ENCODE data around the gene CLN3. TPM values are rescaled to one million over a fixed set of nuclear protein-coding genes. Genes with fewer than 3 reads are reported as not detected.

CLN3 gene
- total RNA-seq = 21.5 and 27.3 TPM in 2 replicates

DNA sequence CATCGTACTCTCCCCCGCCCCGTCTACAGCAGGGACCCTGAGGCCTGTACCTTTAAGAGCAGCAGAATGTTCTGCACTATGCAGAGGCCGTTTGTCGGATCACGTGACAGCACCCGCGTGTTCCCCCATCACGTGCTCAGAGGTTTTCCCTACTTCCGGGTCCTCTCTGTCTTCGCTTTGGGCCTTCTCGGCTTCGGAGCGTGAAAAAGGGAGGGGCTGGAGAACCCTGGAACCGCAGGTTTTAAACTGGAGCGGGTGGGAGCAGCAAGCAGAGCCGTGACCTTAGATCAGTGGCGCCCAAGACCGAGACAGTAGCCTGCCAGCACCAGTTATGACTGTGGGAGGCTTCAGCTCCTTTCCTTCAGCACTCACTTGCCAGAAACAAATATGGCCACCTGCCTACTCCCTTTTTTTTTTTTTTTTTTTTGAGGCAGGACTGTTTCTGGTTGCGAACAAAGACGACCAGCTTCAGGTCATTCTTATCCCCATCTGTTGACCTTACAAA, at the start of gene CLN3:
Gene CLN3 (minus strand): TSS at position 105 of the 505 bp plus-strand sequence. CDS start 315 bp downstream, outside the sequence.
- peak; percentile 92 for DNase-seq (ENCODE audit: low read depth)

DNA sequence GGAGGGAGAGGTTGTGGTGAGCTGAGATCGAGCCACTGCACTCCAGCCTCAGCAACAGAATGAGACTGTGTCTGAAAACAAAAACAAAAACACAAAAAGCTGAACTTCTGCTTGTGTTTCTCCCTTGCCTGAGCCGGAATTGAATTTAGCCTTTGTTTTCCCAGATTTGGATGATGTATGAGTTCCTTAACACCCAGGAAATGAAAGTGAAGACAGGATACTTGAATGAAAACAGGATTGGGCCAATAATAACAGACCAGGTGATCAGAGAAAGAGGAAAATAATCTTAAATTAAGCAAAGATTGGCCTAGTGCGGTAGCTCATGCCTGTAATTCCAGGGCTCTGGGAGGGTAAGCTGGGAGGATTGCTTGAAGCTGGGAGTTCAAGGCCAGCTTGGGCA, 48.5 kb upstream of the CLN3 start:
- DNase-seq (ENCODE audit: low read depth) = no peak

DNA sequence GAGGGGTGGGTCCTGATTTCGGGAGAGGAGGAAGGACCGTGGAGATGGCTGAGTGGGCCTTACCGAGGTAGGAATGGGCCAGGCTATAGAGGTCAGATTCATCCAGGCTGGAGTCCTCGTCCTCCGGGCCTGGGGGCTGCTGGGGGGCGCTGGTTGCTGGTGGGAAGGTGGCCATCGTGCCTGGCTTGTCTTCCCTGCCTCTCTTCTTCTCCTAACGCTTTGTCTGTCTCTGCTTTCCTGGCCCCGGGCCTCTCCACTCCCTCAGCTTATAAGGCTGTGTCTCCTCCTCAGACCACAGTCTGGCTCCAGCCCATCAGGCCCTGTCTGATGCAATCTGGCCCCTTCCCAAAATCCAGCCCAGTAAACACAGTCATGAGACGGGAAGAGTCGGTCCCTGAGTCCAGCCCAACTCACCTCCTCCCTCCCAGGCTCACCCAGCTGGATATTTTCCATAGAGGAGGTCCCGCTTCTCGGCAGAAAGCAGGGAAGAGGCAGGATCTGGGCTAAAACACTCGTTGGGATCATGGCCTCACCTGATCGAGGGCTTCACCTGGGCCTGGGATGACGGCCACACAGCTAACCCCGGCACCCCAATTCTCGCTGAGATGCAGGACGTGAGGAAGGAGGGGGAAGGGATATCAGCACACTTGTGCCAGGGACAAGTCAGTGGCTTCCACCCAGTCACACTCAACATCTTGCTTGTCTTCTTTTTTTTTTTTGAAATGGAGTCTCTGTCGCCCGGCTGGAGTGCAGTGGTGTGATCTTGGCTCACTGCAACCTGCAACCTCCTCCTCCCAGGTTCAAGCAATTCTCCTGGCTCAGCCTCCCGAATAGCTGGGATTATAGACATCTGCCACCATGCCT, 47.1 kb upstream of the CLN3 start, which contains the start of gene NUPR1:
Gene NUPR1 (minus strand): TSS at position 242 of the 864 bp plus-strand sequence. CDS start 67 bp downstream, at position 175.
- peak; percentile 88 for DNase-seq (ENCODE audit: low read depth)

DNA sequence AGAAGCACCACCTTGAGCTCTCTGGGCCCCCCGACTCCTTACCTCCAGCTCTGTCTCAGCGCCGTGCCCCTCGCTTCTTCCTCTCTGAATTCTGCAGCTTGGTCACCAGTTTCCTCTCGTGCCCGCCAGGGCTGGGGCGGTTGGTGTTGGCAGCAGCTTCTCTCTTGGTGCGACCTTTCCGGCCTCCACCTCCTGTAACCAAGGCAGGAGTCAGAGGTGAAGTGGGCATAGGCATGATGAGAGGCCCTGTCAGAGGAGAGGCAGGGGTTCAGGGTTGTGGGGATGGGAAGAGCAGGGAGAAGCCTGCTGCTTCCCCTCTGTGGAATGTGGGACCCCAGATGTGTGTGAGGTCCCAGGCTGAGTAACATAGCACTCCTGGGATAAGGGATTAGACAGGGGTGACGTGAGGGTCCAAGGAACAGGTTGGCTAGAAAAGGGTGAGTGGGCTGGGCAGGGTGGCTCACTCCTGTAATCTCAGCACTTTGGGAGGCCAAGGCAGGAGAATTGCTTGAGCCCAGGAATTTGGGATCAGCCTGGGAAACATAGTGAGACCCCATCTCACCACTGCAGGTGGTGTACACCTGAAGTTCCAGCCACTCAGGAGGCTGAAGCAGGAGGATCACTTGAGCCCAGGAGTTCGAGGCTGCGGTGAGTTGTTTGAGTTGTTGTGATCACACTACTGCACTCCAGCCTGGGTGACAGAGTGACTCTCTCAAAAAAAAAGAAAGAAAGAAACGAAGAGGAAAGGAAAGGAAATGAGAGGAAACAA, 46.3 kb upstream of the CLN3 start:
- no peak for DNase-seq (ENCODE audit: low read depth)

DNA sequence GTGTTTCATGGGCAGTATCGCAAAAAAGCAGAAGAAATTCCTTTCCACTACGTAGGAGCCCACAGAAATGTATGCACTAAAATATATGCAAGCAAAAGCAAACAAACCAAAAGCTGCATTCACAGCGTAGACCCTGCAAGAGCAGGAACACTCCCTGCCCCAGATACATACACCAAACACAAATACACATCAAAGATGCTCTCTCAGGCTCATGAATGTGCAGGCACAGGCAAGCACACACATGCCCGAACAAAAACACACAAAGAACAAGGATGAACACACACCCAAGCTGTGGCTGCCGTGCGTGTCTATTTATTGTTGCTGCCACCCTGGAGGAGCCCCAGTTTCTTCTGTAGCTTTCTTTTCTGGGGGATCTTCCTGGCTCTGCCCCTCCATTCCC, 45.2 kb upstream of the CLN3 start:
- no peak for DNase-seq (ENCODE audit: low read depth)

DNA sequence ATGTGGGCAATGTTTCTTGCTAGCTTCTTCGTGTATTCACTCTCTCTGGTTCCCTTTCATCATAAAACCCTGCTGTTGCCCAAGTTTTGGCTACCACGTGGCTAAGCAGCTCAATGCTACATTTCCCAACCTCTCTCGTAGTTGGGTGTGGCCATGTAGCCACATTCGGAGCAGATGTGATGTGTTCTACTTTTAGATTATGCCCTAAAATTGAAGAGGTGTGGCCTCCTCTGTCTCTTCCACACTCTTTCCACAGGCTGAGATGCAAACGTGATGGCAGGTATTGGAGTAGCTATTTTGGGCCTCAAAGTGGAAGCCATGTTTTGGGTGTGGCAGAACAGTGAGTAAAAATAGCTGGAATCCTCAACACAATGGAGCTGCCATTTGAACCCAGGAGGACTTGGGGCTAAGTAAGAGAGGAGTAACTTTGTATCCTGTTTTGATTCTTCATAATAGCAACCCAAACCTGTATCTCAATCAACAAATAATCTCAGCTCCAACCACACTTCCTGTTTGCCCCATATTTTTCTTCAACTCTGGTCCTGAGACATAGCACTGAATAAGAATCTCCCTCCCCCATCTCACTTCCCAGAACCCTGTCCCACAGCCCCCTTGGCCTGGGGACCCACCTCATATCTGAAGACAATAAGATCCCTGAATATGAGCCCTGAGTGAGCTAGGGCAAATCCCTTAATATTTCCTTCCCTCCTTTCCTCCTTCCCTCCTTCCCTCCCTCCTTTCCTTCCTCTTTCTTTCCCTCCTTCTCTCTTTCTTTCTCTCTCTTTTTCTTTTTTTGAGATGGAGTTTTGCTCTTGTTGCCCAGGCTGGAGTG, 42.9 kb upstream of the CLN3 start:
- DNase-seq (ENCODE audit: low read depth) = no peak

DNA sequence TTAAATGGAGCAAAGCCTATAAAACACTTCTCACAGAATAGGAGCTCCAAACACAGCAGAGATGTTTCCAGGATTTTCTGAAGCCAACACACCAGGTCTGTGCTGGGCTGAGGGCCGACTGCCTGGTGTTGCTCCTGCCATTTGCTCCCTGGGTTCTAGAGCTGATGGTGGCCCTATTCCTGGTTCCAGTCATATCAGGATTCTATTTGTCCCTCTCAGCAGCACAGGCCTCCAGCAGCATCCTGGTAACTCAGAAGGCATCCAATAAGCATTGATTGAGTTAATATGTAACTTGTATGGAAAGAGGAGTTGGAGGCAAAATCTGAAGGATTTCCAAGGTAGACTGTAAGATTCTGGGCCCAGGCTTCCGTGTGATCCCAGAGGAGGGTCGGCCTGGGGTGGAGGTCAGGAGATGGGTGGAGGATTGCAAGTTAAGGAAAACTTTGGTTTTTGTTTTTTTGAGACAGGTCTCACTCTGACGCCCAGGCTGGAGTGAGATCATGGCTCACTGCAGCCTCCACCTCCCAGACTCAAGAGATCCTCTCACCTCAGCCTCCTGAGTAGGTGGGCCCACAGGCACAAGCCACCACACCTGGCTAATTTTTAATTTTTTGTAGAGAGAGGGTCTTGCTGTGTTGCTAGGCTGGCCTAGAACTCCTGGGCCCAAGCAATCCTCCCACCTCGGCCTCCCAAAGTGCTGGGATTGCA, 41.2 kb upstream of the CLN3 start:
- DNase-seq (ENCODE audit: low read depth) = no peak

DNA sequence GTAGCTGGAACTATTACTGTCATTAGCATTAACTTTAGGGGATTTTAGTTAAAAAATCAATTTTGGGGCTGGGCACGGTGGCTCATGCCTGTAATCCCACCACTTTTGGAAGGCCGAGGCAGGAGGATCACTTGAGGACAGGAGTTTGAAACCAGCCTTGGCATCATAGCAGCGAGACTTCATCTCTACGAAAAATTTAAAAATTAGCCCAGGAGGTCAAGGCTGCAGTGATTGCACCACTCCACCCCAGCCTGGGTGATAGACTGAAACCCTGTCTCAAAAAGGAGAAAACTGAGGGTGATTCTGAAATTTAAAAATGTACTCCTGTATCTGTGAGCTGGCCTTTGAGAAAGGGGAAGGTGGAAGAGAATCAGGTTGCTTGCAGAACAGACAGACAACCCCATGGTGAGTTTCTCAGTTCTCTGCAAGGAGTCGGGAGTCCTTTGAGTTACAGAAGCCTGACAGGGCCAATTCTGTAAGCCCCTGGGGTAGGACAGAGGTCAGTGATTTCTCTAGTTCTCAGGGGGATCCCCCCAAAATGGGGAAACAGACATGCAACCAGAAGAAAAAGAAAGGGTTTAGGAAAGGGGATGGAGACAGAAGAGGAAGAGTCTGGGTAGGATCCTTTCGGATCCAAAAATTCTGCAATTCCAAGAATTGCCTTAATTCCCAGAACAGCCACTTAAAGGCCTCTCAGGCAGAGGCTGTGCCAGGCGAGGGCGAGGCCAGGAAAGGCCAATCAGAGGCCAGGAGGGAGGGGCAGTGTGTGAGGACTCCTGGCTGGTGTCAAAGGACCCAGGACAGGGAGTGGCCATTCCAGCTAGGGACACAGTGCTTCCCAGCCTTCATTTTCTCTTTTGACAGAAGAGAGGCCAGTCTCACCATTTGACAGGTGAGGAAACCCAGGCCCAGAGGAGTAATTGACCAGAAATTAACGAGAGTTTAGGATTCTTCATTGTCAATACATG, 40.2 kb upstream of the CLN3 start:
- DNase-seq (ENCODE audit: low read depth) = peak; percentile 18

DNA sequence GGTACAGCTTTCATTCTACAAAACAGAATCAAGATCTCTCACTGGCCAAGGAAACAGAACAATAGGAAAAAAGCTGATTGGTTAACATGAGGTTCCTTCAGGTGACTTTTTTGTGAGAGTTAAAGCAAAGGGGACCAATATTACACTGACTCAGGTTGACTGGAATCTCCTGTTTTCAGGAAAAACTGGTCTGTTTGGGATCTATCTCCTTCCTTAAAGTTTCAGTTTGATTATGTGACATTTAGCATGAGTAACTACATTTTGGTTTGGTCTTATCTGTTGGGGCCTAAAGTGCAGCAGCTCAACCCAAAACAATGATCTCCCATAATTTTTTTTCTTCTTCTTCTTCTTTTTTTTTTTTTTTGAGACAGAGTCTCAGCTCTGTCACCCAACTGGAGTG, 37.2 kb upstream of the CLN3 start:
- no peak for DNase-seq (ENCODE audit: low read depth)

DNA sequence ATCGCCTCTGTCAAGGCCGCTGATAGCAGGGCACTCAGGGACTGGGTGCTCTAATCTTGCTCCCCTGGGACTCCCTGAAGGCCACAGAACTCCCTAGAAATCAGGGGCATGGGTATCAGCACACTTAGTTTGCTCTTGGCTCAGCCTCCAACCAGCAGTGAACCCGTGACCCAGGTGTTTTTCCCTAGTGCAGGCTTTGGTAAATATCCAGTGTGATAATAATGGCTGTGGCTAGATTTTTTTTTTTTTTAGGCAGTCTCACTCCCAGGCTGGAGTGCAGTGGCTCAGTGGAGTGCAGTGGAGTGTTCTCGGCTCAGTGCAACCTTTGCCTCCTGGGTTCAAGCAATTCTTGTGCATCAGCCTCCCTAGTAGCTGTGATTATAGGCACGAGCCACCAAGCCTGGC, 36.6 kb upstream of the CLN3 start:
- DNase-seq (ENCODE audit: low read depth) = no peak

DNA sequence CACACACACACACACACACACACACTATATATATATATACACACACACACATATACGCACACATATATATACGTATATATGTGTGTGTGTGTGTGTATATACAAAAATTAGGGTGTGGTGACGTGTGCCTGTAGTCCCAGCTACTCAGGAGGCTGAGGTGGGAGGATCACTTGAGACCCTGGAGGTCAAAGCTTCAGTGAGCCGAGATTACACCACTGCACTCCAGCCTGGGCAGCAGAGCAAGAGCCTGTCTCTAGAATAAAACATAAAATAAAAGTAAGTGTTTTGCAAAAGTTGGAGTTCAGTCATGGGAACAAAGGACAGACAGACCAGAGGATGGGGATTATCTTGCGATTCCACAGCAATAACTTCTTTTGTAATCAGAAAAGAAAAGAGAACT, 36.1 kb upstream of the CLN3 start:
- DNase-seq (ENCODE audit: low read depth) = no peak

DNA sequence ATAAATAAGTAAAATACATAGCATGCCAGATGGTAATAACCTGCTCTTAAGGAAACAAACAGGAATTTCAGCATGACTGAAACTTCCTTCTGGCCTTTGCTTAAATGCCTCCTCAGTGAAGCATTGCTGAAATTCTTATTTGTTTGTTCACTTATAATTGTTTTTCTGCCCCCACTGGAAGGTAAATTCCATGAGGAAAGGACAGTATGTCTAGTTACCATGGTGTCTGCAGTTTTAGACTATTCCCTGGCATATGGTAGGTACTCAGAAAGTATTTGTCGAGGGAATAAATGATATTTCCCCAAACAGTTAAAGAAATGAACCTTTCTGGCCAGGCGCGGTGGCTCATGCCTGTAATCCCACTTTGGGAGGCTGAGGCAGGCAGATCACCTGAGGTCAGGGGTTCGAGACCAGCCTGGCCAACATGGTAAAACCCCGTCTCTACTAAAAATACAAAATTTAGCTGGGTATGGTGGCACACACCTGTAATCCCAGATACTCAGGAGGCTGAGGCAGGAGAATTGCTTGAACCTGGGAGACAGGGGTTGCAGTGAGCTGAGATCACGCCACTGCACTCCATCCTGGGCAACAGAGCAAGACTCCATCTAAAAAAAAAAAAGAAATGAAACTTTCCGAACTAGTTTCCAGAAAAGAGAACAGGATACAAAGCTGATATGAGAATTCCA, 35.4 kb upstream of the CLN3 start:
- peak; percentile 90 for DNase-seq (ENCODE audit: low read depth)

DNA sequence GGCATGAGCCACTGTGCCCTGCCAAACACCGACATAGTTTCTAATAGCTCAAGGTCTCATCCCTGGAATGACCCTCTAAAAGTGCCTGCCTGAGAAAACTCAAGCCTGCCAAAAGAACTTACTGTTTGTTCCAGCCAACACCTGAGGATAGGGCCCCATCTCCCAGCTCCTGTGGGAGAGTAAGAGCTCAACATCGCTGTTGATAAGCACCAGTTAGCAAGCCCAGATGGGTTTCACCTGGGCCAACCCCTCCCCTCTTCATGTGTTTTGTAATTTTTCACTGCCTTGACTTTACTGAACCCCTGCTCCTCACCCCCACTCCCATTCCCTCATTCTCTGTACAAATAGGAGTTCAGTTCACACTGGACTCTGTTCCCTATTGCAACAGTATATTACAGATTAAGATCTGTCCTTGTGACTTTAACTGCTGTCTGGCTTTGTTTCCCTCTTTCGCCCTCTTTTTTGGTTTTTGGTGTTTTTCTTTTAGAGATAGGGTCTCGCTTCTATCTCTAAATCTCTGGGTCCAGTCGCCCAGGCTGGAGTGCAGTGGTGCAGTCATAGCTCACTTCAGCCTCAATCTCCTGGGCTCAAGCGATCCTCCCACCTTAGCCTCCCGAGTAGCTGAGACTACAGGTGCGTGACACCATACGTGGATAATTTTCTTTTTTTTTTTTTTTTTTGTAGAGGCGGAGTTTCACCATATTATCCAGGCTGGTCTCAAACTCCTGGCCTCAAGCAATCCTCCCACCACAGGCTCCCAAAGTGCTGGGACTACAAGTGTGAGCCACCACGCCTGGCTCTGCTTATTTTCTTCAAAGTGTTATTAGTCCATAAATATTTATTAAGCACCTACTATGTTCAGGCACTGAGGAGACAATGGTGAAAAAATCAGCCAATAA, 34.6 kb upstream of the CLN3 start:
- DNase-seq (ENCODE audit: low read depth) = no peak

DNA sequence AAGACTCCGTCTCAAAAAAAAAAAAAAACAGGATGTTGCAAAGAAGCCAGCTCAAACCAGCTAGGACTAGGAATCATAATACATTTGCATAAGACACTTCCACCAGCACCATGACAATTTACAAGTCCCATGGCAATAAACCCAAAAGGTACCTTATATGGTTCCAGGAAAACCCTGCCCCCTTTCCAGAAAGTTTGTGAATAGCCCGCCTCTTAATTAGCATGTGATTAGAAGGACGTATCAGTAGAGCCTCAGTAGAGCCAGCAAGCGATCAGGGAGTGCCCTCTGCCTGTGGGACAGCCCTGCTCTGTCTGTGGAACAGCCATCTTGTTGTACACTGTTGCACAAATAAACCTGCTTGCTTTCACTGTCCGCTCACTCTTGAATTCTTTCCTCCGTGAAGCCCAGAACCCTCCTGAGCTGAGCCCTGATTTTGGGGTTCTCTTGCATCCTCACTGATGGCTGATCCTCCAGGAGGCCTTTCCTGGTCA, 32.9 kb upstream of the CLN3 start:
- no peak for DNase-seq (ENCODE audit: low read depth)

DNA sequence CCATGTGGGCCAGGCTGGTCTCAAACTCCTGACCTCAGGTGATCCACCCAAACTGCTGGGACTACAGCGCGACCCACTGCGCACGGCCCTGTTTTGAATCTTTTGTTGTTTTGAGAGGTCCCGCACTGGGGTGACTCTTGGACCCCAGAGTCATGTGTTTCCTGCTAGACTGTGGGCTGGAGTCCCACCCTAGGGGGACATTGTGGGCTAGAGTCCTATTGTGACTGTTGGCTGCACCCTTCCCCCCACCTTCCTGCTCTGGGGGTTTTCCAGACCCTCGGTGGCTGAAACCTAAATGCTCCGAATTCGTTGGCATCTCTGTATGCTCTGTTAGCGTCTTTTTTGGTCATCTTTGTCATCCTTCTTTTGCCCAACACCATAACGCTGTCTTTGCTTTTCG, 30.9 kb upstream of the CLN3 start:
- no peak for DNase-seq (ENCODE audit: low read depth)

DNA sequence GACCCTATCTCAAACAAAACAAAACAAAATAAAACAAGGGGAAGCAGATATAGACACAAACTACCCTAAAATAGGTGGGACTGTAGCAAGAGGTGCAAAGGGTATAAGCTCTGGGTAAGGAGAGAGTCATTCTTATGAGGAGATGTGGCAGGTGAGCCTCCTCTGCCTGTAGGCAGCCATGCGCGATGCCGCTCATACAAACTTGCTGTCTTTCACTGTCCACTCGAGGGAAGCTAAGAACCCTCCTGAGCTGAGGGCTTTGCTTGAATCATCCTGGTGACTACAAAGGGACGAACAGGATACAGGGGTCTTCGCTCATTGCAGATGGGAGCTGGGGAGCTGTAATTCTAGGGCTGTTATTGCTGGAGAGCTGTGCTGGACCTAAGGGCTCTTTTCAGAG, 29.6 kb upstream of the CLN3 start:
- DNase-seq (ENCODE audit: low read depth) = no peak

DNA sequence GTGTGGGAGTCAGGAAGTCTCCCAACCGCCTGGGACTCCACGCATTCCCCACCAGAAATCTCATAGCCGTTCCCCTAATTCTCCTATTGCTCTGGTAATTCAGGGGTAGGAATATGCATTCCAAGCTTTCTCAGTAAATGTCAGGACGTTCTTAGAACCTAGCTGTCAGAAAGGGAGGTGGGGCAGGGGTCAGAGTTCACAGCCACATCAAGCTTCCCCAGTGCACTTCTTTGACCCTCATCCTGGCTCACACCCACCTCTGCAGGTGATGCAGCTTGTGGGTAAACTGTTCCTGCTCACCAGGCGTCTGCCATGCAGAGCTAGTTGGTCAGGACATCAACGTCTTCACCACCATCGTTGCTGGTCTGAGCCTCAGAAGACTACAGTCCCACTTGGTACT, 28.8 kb upstream of the CLN3 start:
- no peak for DNase-seq (ENCODE audit: low read depth)

DNA sequence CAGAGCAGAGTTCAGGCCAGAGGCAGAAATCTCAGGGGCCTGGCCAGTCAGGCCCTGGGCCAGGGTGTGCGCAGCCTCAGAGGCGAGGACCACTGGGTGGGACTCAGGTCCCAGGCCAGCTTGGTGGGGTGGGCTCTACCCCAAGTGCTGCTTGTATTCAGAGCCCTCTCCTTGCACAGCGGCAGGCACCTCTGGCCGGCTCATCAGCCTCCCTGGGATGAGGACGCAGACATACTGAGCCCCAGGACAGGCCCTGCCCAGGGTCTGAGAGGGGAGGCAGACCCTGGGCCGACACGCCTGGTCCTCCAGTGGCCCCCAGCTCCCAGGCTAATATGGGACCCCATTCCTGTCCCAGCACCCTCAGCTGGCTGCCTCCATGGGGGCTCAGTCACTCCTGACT, 22.4 kb upstream of the CLN3 start:
- DNase-seq (ENCODE audit: low read depth) = no peak

Data from renal cortical epithelial cell (primary cell).